ENCODE results near the gene HYOU1.

The HYOU1 gene

GRCh38 chr11:119092880-119093842 lies 36.2 kb upstream of the HYOU1 start:
- in situ Hi-C loops (cut with MboI; ENCODE audit: low sequenced_read_pairs, unreplicated experiment), result no loop called here
- TF ChIP-seq CTCF (IDR thresholded peaks at IDR 0.05; ENCODE audit: borderline replicate concordance, control extremely low read depth, extremely low read depth, insufficient read depth, missing control alignments), result no peak
- no peak for DNase-seq (ENCODE audit: low spot score)

GRCh38 chr11:119091966-119092879 lies 35.2 kb upstream of the HYOU1 start:
- DNase-seq (ENCODE audit: low spot score), result no peak
- no peak for TF ChIP-seq CTCF (IDR thresholded peaks at IDR 0.05; ENCODE audit: borderline replicate concordance, control extremely low read depth, extremely low read depth, insufficient read depth, missing control alignments)
- in situ Hi-C loops (cut with MboI; ENCODE audit: low sequenced_read_pairs, unreplicated experiment), result no loop called here

- no peak for TF ChIP-seq CTCF (IDR thresholded peaks at IDR 0.05; ENCODE audit: borderline replicate concordance, control extremely low read depth, extremely low read depth, insufficient read depth, missing control alignments)
- no peak for DNase-seq (ENCODE audit: low spot score)
- in situ Hi-C loops (cut with MboI; ENCODE audit: low sequenced_read_pairs, unreplicated experiment), result no loop called here
Observed at GRCh38 chr11:119091178-119091577, 34.2 kb upstream of the HYOU1 start.

GRCh38 chr11:119089319-119089718 lies 32.3 kb upstream of the HYOU1 start:
- no peak for TF ChIP-seq CTCF (IDR thresholded peaks at IDR 0.05; ENCODE audit: borderline replicate concordance, control extremely low read depth, extremely low read depth, insufficient read depth, missing control alignments)
- in situ Hi-C loops (cut with MboI; ENCODE audit: low sequenced_read_pairs, unreplicated experiment), result no loop called here
- no peak for DNase-seq (ENCODE audit: low spot score)

GRCh38 chr11:119088406-119088805 lies 31.4 kb upstream of the HYOU1 start:
- TF ChIP-seq CTCF (IDR thresholded peaks at IDR 0.05; ENCODE audit: borderline replicate concordance, control extremely low read depth, extremely low read depth, insufficient read depth, missing control alignments), result no peak
- in situ Hi-C loops (cut with MboI; ENCODE audit: low sequenced_read_pairs, unreplicated experiment), result no loop called here
- no peak for DNase-seq (ENCODE audit: low spot score)

- in situ Hi-C loops (cut with MboI; ENCODE audit: low sequenced_read_pairs, unreplicated experiment), result no loop called here
- no peak for TF ChIP-seq CTCF (IDR thresholded peaks at IDR 0.05; ENCODE audit: borderline replicate concordance, control extremely low read depth, extremely low read depth, insufficient read depth, missing control alignments)
- no peak for DNase-seq (ENCODE audit: low spot score)
Observed at GRCh38 chr11:119087747-119088241, 30.8 kb upstream of the HYOU1 start.
